G401 (cell line): Measurements from ENCODE around the gene SYNGR4. TPM values are rescaled to one million over a fixed set of nuclear protein-coding genes. Genes with fewer than 3 reads are reported as not detected.

Experiments used
- DNase-seq: peaks from one replicate; pipeline ENCODE4 v3.0.0-alpha.2; 2015; ENCODE audit warnings: low spot score
- in situ Hi-C: cut with HindIII; loops from 2 replicates; pipeline ENCODE4 v1.10.0; 2016; ENCODE audit warnings: low sequenced_read_pairs, mixed read lengths
- total RNA-seq: library from RNA; depleted of rRNA; stranded (reverse); fragments of >200 nt; shearing (Covaris generic); gene quantifications from 2 replicates; pipeline ENCODE4 v1.2.3, GENCODE V29; 2014; rRNA removed

The SYNGR4 gene
- total RNA-seq, 1 experiment from 2014 or later = not detected

GRCh38 chr19:48415395-48415794 lies 51.2 kb downstream of the SYNGR4 start:
- peak; percentile 23 for DNase-seq
- in situ Hi-C loops = no loop called here

- DNase-seq = no peak
Measured at GRCh38 chr19:48415806-48416221, 51.6 kb downstream of the SYNGR4 start.

GRCh38 chr19:48417421-48417820 lies 53.3 kb downstream of the SYNGR4 start:
- in situ Hi-C loops = no loop called here
- no peak for DNase-seq

More at GRCh38 chr19:48415806-48416221, 51.6 kb downstream of the SYNGR4 start:
- in situ Hi-C loops = no loop called here

GRCh38 chr19:48418317-48419064 lies 54.3 kb downstream of the SYNGR4 start:
- in situ Hi-C loops = no loop called here
- DNase-seq = no peak

- in situ Hi-C loops = no loop called here
- DNase-seq = peak; percentile 65
Measured at GRCh38 chr19:48419158-48419920, 55.2 kb downstream of the SYNGR4 start.

- DNase-seq = no peak
- in situ Hi-C loops = no loop called here
Measured at GRCh38 chr19:48421548-48421947, 57.4 kb downstream of the SYNGR4 start.

- in situ Hi-C loops = no loop called here
- no peak for DNase-seq
Measured at GRCh38 chr19:48424694-48425219, 60.6 kb downstream of the SYNGR4 start.

Other genes starting within 250 kb of the SYNGR4 start
- 62.8 and 119 TPM in 2 replicates for gene LIG1, start 194.0 kb upstream of the SYNGR4 start, total RNA-seq
- 3.1 and 3.6 TPM in 2 replicates for gene ZSWIM9, start 193.7 kb upstream of the SYNGR4 start, total RNA-seq
- 25.9 and 36.0 TPM in 2 replicates for gene CARD8, start 108.5 kb upstream of the SYNGR4 start, total RNA-seq
- gene ZNF114, start 94.3 kb upstream of the SYNGR4 start, total RNA-seq = 40.5 and 51.0 TPM in 2 replicates
- 73.8 and 83.8 TPM in 2 replicates for gene EMP3, start 38.8 kb upstream of the SYNGR4 start, total RNA-seq
- gene TMEM143, start 427 bp upstream of the SYNGR4 start, total RNA-seq = 7.4 and 9.8 TPM in 2 replicates
- 137 and 145 TPM in 2 replicates for gene KDELR1, start 27.2 kb downstream of the SYNGR4 start, total RNA-seq
- 5.4 and 6.1 TPM in 2 replicates for gene GRIN2D, start 29.3 kb downstream of the SYNGR4 start, total RNA-seq
- gene GRWD1, start 81.6 kb downstream of the SYNGR4 start, total RNA-seq = 87.9 and 99.8 TPM in 2 replicates
- gene KCNJ14, start 91.2 kb downstream of the SYNGR4 start, total RNA-seq = 0.31 TPM in 1 of 2 replicates, not detected in the other
- gene CYTH2, start 105.0 kb downstream of the SYNGR4 start, total RNA-seq = 87.4 and 107 TPM in 2 replicates
- gene LMTK3, start 147.5 kb downstream of the SYNGR4 start, total RNA-seq = 8.1 and 12.5 TPM in 2 replicates
- gene SULT2B1, start 187.8 kb downstream of the SYNGR4 start, total RNA-seq = 0.37 TPM in 1 of 2 replicates, not detected in the other
- 0.55 TPM in 1 of 2 replicates, not detected in the other for gene SPACA4, start 242.4 kb downstream of the SYNGR4 start, total RNA-seq